Inflammatory macrophage treated with lipopolysaccharide for 1 hour (primary cell): Measurements from ENCODE around the gene LMNA.
A peak's percentile ranks its signal among the peaks of the same experiment; 100 is the strongest.
"Not testable (repeated sequence)": the region's sequence is repeated elsewhere in the genome, so short reads cannot be mapped to it uniquely, and the experiment has no call there.

Experiments
- DNase-seq, 2 donors: peaks; one replicate each; pipeline ENCODE4 v3.0.0-alpha.2; 2020 to 2022

The LMNA gene

DNA sequence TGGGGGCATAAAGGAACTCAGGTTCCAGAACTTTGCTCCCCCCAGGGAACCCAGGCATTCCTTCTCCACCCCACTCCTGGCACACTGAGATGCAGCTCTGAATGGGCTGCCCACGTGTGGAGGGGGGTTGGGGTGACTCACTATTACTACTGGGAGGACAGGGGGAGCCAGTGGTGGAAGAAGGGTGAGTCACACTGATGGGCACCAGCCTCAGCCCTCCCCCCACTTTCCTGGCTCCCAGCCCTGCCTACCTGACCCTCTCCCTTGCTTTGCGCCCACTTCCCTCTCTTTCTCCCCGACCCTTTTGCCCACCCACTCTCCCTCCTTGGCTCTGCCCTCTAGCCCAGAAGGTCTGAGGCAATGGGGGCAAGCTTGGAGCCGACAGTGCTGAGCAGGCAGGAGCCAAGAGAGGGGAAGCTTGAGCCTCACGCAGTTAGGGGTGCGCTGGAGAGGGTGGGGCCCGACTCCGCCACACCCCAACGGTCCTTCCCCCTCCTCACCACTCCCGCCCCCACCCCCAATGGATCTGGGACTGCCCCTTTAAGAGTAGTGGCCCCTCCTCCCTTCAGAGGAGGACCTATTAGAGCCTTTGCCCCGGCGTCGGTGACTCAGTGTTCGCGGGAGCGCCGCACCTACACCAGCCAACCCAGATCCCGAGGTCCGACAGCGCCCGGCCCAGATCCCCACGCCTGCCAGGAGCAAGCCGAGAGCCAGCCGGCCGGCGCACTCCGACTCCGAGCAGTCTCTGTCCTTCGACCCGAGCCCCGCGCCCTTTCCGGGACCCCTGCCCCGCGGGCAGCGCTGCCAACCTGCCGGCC, at the start of gene LMNA:
LMNA (plus strand) TSS at position 611 of the 818 bp plus-strand sequence. CDS start 208 bp downstream, outside the sequence.
- peak; percentile 87 to 92 for DNase-seq

GRCh38 chr1:156065212-156065611, 49.3 kb upstream of the LMNA start:
- DNase-seq, result no peak

DNA sequence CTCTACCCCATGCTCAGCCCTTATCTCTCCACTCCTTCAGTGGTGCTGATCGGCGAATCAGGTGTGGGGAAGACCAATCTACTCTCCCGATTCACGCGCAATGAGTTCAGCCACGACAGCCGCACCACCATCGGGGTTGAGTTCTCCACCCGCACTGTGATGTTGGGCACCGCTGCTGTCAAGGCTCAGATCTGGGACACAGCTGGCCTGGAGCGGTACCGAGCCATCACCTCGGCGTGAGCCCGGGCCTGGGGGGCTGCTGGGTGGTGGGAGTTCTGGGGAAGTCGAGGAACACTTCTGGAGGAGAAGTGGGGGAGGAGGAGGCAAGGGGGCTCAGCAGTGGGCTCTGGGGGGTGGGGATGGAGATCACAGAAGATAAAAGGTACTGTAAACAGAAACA, 48.6 kb upstream of the LMNA start:
- no peak for DNase-seq

DNA sequence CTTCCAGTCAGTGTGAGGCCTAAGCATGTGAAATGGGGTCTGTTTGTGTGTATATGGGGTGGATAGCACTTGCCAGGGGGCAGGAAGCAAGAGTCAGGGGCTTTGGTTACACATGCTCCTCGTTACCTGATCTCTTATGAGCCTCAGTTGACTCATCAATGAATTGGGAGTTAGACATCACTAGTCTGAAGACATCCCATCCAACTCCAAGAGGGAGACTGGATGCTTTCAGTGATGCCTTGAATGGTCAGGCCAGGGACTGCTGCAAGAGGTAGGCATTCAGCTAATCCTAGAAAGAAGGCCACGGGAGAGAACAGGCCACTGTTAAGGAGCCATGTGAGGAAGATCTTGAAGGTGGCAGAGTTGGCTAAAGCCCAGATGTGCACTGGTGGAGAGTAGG, 47.2 kb upstream of the LMNA start:
- DNase-seq, result no peak

GRCh38 chr1:156069490-156070455, 44.7 kb upstream of the LMNA start:
- no peak for DNase-seq

GRCh38 chr1:156070548-156070947, 44.0 kb upstream of the LMNA start:
- DNase-seq, result no peak

DNA sequence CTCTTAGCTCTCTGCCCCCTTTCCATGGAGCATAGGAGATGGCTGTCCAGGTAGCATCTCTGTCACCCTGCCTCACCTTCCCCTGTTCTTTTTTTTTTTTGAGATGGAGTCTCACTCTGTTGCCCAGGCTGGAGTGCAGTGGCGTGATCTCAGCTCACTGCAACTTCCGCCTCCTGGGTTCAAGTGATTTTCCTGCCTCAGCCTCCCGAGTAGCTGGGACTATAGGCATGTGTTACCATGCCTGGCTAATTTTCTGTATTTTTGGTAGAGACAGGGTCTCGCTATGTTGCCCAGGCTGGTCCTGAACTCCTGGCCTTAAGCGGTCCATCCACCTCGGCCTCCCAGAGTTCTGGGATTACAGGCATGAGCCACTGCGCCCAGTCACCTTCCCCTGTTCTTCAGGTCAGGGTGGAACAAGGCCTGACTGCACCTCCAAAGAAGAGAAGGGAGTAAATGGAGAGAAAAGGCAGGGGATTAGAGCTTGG, 43.1 kb upstream of the LMNA start:
- not testable (repeated sequence) for DNase-seq

DNA sequence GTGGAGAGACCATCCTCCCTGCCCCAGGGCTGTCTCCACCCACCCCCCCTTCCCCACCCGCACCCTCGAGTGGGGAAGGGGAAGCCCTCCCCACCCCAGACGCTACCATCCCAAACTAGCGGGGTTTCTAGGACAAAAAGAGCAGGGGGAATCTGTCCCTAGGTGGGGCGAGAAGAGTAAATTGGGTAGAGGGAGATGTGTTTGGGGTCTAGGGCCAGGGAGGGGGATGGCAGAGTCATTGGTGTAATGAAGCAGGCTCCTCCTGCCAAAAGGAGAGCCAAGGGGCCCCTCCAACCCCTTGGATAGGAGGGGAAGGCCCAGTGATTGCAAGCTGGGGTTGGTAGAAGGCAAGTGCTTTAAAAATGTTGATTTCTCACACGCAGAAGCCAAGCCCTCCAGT, 42.3 kb upstream of the LMNA start:
- no peak for DNase-seq

DNA sequence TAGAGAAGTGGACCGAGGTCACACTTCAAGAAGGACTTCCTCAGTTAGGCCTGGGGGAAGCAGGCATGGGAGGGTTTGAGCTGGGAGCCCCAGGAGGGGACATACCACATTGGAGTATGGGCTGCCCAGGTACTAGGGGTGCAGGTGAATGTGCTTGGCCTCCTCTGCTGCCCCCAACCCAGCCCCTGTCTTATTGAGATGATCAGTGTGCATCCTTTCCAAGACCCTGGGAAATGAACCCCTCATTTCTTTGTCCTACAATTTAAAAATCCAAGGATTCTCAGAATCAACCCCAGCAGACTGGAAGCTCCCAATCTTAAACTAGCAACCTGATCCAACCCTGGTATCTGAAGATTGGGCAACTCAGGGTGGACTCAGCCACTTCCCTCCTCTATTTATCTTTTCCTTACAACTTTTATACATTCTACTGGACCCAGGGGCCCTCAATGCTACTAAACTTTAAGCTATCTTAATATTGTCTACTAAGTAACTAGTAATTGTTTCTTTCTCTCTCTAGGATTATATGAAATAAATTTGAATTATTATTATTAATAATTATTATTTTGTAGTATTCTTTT, 41.3 kb upstream of the LMNA start:
- no peak for DNase-seq

GRCh38 chr1:156073740-156074139, 40.8 kb upstream of the LMNA start:
- no peak for DNase-seq

DNA sequence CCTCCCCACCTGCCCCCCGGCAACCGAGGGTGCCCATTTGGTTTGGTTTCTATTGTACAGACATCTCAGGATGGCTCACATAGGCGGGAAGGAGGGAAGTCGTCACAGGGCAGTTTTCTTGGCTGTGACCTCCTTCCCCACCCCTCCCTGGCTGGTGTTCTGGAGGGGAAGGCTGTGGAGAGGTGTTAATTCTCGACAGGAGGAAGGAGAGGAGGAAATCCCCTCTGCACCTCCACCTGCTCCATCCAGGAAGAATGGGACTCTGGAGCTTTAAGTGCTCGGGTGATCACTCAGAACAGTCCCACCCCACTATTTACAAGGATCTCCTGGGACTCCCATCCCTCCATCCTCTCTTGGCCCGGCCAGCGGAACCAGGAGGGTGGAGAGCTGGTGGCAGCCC, 39.9 kb upstream of the LMNA start:
- no peak for DNase-seq

DNA sequence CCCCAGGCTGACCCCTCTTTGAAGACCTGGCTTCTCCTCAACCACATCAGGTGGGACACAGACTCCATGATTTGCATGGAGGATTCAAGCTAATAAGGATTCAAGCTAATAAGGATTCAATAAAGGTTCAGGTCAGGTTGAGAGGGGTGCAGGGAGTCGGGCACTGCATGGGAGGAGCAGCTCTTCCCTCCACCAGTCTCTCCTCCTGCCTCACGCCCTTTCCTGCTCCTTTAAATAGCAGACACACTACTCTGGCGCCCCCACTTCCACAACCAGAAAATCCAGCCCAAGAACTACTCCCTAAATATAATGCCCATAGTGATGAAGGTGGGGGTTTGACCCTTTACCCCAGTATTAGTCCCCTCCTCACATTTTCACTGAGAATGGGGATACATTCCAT, 39.3 kb upstream of the LMNA start:
- no peak for DNase-seq

DNA sequence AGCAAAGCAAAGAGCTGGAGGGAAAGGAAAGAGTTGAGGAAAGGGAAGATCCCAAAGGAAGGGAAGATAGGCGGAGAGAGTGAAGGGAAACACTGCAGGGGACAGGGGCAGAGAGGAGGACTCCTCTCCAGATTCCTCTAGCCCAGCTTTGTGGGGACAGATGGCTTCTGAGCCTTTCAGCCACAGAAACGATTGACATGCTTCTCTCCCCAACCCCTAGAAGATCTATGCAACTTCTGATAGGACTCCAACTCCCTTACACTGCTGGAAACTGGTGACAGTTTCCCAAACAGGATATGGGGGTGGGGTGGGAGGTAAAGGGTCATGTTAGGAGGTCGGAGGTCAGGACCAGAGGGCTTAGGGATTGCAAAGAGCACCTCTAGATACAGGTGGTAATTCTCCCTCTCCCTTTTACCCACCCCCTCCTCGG, 38.7 kb upstream of the LMNA start:
- no peak for DNase-seq

DNA sequence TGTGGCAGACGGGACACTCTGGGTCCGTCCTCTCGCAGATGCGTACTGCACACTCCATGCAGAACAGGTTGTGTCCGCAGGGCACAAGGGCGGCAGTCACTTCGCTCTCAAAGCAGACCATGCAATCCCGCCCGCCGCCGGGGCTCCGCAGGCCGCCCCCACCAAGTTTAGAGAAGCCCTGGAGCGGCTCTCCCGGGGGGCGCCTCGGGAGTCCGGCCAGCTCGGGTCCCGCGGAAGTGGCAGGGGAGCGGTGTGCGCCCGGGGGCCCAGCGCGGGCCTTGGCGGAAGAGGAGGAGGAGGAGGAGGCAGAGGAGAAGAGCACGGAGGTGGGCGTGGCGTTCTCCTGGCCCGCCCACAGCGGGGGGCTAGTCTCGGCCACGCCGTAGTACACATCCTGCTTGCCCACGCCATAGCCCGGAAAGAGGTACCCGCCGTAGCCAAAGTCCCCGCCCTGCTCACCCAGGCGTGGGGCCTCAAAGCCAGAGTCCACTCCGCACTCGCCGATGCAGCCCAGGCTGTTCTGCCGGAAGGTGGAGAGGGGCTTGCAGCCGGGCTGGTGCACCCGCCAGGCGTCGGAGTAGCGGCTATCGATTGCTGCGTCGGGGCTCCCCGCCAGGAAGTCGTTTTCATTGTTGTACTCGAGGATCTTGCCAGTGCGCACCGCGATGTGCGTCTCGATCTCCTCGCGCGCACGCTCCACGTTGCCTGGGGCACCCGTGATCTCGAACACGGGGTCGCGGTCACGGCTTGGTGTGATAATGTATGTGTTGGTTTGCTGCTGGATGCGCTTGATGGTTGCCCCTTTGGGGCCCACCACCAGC, 37.7 kb upstream of the LMNA start:
- DNase-seq, result no peak

GRCh38 chr1:156077430-156077760, 37.1 kb upstream of the LMNA start:
- DNase-seq, result no peak

DNA sequence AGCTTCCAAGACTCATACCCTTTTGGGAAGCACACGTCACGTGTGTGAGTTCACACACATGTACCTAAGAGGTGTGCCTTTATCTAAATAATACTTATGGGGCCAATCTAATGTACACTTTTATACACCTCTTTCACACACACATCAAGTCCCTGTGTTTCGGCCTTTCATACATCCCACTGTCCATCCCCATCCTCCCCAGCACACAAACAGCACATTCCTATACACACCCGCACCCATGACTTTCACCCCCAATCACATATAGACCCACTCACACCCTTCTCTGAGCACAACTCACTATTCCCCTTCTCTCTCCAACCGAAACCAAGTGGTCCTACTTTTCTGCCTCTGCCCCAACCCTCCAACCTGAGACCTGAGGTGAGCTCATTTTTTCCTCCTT, 35.8 kb upstream of the LMNA start:
- no peak for DNase-seq

DNA sequence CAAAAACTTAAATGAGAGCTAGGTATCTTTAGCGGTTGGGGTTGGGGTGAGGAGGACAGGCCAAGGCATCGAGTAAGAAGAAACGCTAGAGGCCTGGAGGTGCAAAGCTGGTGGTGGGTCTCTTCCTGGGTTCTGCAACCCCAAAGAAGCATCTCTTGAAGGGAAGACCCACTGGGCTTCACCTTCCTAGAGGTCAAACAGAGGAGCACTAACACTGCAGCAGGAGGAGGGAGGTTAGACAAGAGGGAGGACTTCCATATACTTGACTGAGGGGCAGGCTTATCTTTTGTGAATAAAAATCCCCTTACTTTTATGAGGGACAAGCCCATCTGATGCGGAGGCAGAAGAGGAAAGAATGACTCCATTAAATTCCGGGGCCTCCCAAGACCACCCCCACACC, 34.7 kb upstream of the LMNA start:
- no peak for DNase-seq

DNA sequence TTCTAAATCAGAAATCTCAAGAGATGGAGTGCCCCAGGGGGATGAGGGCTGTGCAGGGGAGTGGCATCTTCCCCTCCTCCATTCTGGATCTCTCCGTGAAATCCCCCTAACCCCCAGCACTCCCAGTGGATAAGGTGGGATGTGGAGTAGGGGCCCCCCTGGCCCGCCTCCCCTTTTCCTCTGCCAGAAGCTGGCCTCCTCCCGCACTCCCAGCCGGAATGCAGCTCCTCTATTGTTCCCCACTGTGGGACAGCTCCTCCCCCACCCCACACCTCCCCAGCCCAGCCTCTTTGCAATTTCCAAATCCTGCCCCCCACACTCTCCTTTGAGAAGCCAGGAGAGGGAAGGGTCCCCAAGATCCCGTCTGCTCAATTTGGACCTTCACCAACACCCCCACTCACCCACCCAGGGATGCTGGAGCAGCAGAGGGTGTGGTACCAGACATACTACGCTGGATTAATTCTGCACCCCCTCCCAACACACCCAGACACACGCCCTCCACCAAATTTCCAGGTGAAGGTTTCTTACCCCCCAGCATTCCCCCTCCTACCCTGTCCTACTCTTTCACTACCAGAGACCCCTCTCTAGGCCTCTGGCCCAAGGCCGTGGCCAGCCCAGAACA, 34.2 kb upstream of the LMNA start:
- DNase-seq, result no peak

GRCh38 chr1:156080863-156081179, 33.7 kb upstream of the LMNA start:
- no peak for DNase-seq

GRCh38 chr1:156081180-156081916, 33.2 kb upstream of the LMNA start:
- no peak for DNase-seq

DNA sequence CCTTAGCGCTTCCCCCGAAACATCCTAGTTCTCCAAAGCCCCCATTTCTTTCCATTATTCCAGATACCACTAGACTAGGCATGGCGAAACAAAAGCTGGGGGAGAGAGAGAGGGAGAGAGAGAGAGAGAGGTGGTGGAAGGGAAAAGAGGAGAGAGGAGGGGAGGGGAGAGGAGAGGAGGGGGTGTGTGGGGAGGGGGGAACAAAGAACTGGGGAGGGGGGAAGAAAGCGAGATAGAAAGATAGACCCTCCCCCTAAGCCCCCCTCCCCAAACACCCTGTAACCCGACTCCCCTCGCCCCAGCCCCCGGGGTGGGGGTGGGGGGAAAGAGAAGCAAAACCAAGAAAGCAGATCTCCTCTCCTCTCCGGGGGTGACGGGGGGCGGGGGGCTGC, 32.6 kb upstream of the LMNA start:
- no peak for DNase-seq
